Immature natural killer cell (primary cell): ENCODE data around the gene BTN1A1. TPM values are rescaled to one million over a fixed set of nuclear protein-coding genes. Genes with fewer than 3 reads are reported as not detected.

ENCODE experiments used
- DNase-seq, 3 donors: peaks; one replicate each; pipeline ENCODE4 v3.0.0; 2022; ENCODE audit warnings: mixed read lengths in 1 of 3
- H3K27ac Mint-ChIP-seq, 6 donors: one replicate each; pipeline ENCODE4 v1.8.0; 2020; ENCODE audit warnings: mixed read lengths in 6 of 6, mild to moderate bottlenecking in 5 of 6, inconsistent platforms in 4 of 6, moderate library complexity in 3 of 6
- H3K27me3 Mint-ChIP-seq, 3 donors: one replicate each; pipeline ENCODE4 v1.8.0; 2020 to 2021; ENCODE audit warnings: low read depth in 3 of 3, mild to moderate bottlenecking in 3 of 3, mixed read lengths in 3 of 3, moderate library complexity in 3 of 3, inconsistent platforms in 1 of 3
- H3K36me3 Mint-ChIP-seq, 3 donors: one replicate each; pipeline ENCODE4 v1.8.0; 2020; ENCODE audit warnings: mixed read lengths in 3 of 3, inconsistent platforms in 2 of 3, mild to moderate bottlenecking in 2 of 3
- H3K4me1 Mint-ChIP-seq, 2 donors: one replicate each; pipeline ENCODE4 v1.8.0; 2020; ENCODE audit warnings: inconsistent platforms in 2 of 2, mild to moderate bottlenecking in 2 of 2, mixed read lengths in 2 of 2, moderate library complexity in 1 of 2
- H3K4me3 Mint-ChIP-seq, 5 donors: one replicate each; pipeline ENCODE4 v1.8.0; 2020; ENCODE audit warnings: mild to moderate bottlenecking in 5 of 5, mixed read lengths in 5 of 5, inconsistent platforms in 3 of 5, moderate library complexity in 3 of 5
- H3K9me3 Mint-ChIP-seq, 6 donors: one replicate each; pipeline ENCODE4 v1.8.0; 2020; ENCODE audit warnings: mild to moderate bottlenecking in 6 of 6, mixed read lengths in 6 of 6, inconsistent platforms in 4 of 6, moderate library complexity in 3 of 6
- polyA plus RNA-seq, 3 donors: library from polyadenylated mRNA; unstranded; fragments of 300-500 nt; fragmentation: Illumina TruSeq; gene quantifications; one replicate each; pipeline ENCODE4 v1.2.3, GENCODE V29; 2021

Gene BTN1A1
- polyA plus RNA-seq, 3 donors from 2014 or later, result not detected

DNA sequence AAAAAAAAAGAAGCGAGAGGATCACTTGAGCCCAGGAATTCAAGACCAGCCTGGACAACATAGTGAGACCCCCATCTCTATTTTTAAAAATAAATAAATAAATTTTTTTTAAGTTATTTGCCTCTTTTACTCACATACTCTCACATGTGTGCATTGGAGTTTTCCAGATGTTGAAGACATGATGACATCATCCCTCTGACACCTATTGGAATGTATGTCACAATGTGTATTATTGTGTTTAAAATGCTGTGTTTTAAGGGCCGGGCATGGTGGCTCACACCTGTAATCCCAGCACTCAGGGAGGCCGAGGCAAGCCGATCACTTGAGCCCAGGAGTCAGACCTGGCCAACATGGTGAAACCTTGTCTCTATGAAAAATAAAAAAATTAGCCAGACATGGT lies 17.8 kb upstream of the BTN1A1 start:
- H3K27ac Mint-ChIP-seq, result no peak overlapping the region
- peaks cover 0 to 4% (median 0%) of the 10 kb centered on the region in 3 donors for H3K36me3 Mint-ChIP-seq
- H3K4me3 Mint-ChIP-seq, result no peak overlapping the region
- no peak for DNase-seq
- H3K9me3 Mint-ChIP-seq, result no peaks in the 10 kb centered on the region
- peaks cover 0 to 4% (median 2%) of the 10 kb centered on the region in 3 donors for H3K27me3 Mint-ChIP-seq
- no peaks in the 10 kb centered on the region for H3K4me1 Mint-ChIP-seq

DNA sequence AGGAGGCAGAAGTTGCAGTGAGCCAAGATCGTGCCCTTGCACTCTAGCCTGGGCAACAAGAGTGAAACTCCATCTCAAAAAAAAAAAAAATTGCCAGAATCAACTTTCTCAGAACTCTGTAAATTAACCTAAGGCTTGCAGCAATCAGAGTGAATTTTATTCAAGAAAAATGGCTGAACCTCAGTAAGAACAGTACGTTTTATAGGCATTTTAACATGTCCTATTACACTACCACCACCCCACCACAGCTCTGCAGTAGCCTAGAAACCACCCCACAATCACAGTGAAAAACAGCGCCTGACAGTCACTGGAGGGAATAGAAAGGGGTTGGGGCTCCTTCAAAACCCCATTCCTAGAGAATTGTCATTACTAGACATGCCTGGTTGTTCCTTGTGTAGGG lies 16.4 kb upstream of the BTN1A1 start:
- Mint-ChIP-seq H3K4me1 (no peaks in the 10 kb centered on the region), H3K4me3 (no peak overlapping the region), H3K36me3 (peaks cover 0 to 6% (median 4%) of the 10 kb centered on the region in 3 donors), H3K27me3 (peaks cover 0 to 4% (median 2%) of the 10 kb centered on the region in 3 donors), H3K9me3 (peaks cover 0 to 3% (median 0%) of the 10 kb centered on the region in 6 donors), H3K27ac (no peak overlapping the region)
- no peak for DNase-seq

DNA sequence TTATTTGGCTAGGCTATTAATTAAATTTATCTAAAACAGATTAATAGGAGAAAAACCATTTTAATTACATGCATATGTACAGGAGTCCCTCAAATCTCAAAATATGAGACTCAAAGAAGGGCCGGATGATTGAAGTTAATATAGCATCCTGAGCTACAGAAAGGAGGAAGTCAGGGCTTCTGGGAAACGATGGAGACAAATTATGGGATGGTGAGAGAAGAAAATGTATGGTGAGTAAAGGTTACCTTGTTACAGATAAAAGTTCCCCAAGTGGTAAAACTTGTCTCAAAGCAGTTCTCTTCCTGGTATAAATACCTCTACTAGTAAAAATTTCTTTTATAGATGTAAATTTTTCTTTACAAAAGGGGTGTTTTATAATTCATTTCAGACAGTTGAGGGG lies 15.9 kb upstream of the BTN1A1 start:
- Mint-ChIP-seq H3K36me3 (peaks cover 0 to 6% (median 4%) of the 10 kb centered on the region in 3 donors), H3K9me3 (peaks cover 0 to 3% (median 0%) of the 10 kb centered on the region in 6 donors), H3K4me3 (no peak overlapping the region), H3K27me3 (peaks cover 0 to 6% (median 5%) of the 10 kb centered on the region in 3 donors), H3K4me1 (no peaks in the 10 kb centered on the region), H3K27ac (no peak overlapping the region)
- no peak for DNase-seq

DNA sequence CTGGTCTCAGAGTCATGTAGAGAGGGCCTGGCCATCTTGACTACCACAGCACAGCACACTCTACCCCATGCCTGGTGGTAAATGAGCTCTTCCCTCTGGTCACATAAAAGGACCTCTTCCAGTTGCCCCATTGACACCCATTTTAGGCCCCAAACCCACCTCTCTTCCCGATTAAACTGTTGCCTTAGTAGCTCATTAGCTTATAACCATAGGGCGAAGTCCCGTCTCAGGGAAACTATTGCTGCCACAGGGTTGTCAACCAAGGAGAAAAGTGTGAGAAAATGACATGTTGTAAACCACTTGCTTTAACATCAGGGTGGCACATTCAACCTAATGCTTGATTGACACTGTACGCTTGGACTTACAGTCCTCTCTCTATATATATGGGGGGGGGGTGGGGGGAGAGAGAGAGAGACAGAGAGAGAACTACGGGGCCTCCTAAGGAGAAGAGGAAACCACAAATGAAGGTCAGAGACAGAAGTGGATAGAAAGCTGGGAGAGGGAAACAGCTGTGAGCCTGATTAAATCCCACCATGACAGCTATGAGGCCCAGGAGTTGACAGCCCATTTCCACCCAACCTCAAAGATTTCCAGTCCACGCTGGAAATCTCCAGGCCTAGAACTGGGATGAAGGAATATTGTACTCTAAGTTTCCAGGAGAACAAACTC lies 14.9 kb upstream of the BTN1A1 start:
- H3K36me3 Mint-ChIP-seq, result peaks cover 0 to 6% (median 4%) of the 10 kb centered on the region in 3 donors
- H3K4me3 Mint-ChIP-seq, result no peak overlapping the region
- no peak overlapping the region for H3K27ac Mint-ChIP-seq
- DNase-seq, result no peak
- H3K9me3 Mint-ChIP-seq, result peaks cover 0 to 3% (median 0%) of the 10 kb centered on the region in 6 donors
- H3K27me3 Mint-ChIP-seq, result peaks cover 0 to 6% (median 5%) of the 10 kb centered on the region in 3 donors
- no peaks in the 10 kb centered on the region for H3K4me1 Mint-ChIP-seq

DNA sequence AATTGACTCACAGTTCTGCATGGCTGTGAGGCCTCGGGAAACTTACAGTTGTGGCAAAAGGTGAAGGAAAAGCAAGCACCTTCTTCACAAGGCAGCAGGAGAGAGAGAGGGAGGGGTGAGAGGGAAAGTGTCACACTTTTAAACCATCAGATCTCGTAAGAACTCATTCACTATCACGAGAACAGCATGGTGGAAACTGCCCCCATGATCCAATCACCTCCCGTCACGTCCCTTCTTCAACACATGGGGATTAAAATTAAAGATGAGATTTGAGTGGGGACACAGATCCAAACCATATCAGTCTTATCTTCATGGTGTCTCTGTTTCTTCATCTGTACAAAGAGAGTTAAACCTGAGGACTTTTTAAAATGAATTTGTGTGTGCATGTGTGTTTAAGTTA lies 13.7 kb upstream of the BTN1A1 start:
- H3K27ac Mint-ChIP-seq, result no peak overlapping the region
- no peak overlapping the region for H3K4me3 Mint-ChIP-seq
- H3K36me3 Mint-ChIP-seq, result peaks cover 0 to 6% (median 4%) of the 10 kb centered on the region in 3 donors
- peaks cover 0 to 6% (median 5%) of the 10 kb centered on the region in 3 donors for H3K27me3 Mint-ChIP-seq
- H3K9me3 Mint-ChIP-seq, result peaks cover 0 to 3% (median 0%) of the 10 kb centered on the region in 6 donors
- no peaks in the 10 kb centered on the region for H3K4me1 Mint-ChIP-seq
- no peak for DNase-seq

DNA sequence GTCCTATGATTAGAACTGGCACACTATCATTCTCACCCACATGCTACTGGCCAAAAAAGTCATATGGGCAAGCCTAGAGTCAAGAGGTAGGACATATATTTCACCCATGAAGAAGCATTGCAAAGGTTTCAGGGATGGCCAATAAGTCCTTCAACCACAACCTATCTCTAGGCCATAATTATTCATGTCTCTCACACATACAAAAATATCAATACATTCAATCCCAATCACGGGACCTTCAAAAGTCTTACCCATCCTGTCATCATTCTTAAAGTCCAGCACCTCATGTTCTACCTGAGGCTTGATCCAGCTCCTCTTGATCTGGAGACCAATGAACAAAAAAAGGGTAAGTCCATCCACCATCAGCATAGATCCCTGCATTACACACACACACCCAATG lies 12.6 kb upstream of the BTN1A1 start:
- no peak overlapping the region for H3K4me3 Mint-ChIP-seq
- no peaks in the 10 kb centered on the region for H3K4me1 Mint-ChIP-seq

DNA sequence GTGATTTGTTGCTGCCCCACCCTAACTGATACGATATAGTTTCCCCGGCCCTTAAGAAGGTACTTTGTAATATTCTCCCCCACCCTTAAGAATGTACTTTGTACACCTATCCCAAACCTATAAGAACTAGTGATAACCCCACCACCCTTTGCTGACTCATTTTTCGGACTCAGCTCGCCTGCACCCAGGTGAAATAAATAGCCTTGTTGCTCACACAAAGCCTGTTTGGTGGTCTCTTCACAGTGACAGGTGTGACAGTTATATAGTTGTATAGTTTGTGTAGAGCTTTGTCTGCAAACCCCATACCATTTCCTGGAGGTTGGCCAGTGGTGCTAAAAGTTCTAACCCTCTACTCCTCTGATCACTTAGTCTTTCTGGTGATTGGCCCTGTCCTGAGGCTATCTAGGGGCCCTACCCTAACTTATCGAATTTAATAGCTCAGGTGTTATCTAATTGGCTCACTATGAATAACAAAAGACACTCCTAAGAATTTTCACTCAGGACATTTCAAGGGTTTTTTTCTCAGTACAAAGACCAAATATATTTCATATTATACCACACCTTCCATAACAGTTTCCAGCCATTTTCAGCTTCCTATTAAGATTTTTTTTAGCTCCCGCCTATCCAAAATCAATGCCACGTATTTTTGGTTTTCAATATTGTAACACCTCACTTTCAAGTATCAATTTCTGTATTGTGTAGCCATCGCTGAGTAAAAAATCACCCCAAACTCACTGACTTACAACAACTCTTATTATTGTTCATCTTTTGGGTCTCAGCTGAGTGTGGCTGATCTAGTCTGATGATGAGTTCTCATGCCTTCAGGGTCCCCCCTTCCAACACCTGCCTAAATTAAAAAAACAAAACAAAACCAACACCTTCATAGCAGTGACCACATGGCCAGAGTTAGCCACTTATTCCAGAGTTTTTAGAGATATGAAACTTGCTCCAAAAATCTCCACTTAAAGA lies 9.8 kb upstream of the BTN1A1 start:
- Mint-ChIP-seq H3K9me3 (peaks cover 0 to 3% (median 0%) of the 10 kb centered on the region in 6 donors), H3K4me1 (no peaks in the 10 kb centered on the region), H3K4me3 (no peak overlapping the region), H3K27ac (peak overlapping the region in 1 of 6 donors; percentile 40), H3K36me3 (peaks cover 0 to 6% (median 4%) of the 10 kb centered on the region in 3 donors), H3K27me3 (peaks cover 3 to 6% (median 3%) of the 10 kb centered on the region in 3 donors)
- DNase-seq, result no peak

More for the DNA sequence above, 12.6 kb upstream of the BTN1A1 start:
- no peak overlapping the region for H3K27ac Mint-ChIP-seq
- peaks cover 0 to 6% (median 4%) of the 10 kb centered on the region in 3 donors for H3K36me3 Mint-ChIP-seq
- DNase-seq, result no peak
- peaks cover 0 to 3% (median 0%) of the 10 kb centered on the region in 6 donors for H3K9me3 Mint-ChIP-seq
- H3K27me3 Mint-ChIP-seq, result peaks cover 0 to 6% (median 3%) of the 10 kb centered on the region in 3 donors

DNA sequence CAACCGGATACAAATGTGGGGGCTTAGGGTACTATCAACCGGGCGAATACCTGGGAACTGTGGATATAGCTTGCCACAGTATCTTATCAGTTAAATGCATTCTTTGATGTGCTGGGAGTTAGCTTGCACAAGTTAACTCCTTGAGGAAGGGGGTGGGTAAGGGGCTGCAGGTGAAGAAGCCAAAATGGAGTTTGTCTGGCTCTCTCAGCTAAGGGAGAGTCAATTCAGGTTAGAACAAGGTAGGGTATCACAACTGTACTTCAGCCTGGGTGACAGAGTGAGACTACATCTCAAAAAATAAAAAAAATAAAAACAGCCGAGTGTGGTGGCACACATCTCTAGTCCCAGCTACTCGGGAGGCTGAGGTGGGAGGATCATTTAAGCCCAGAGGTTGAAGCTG lies 8.5 kb upstream of the BTN1A1 start:
- H3K36me3 Mint-ChIP-seq, result peaks cover 0 to 6% (median 0%) of the 10 kb centered on the region in 3 donors
- H3K4me3 Mint-ChIP-seq, result no peak overlapping the region
- H3K27ac Mint-ChIP-seq, result no peak overlapping the region
- H3K4me1 Mint-ChIP-seq, result no peaks in the 10 kb centered on the region
- peaks cover 0 to 3% (median 0%) of the 10 kb centered on the region in 6 donors for H3K9me3 Mint-ChIP-seq
- H3K27me3 Mint-ChIP-seq, result peaks cover 3 to 6% (median 4%) of the 10 kb centered on the region in 3 donors
- no peak for DNase-seq

DNA sequence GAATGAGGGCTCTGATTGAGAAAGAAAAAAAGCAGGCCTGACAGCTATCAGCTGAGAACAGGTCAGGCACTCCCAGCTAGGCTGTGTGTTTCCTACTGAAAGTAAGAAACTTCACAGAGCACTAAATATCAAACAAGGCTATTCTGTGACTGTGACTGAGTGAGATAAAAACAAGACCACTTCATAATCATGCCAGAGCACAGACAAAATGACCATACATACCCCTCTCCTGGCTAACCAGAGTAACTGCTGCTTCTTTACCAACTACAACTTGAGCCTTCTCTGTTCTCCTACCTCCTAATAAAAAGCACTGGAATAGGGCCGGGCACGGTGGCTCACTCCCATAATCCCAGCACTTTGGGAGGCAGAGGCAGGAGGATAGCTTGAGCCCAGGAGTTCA lies 6.8 kb upstream of the BTN1A1 start:
- no peak overlapping the region for H3K27ac Mint-ChIP-seq

DNA sequence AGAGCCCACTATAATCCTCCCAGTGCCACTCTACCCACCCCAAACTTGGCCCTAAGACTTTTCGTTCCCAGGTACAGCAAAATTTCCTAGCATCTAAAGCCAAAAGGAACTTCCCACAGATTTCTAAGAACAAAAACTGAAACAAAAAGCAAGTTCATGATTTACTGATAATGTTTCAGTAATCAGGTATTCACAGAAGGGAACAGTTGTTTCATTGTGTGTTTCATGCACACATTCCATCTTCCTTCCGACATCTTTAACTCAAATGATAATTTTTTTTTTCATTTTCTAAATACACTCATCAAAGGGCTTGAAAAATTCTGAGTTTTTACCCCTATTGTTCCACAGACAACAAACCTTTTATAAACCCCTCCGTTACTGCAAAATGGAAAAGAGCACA lies 6.0 kb upstream of the BTN1A1 start:
- H3K4me1 Mint-ChIP-seq, result no peaks in the 10 kb centered on the region
- no peaks in the 10 kb centered on the region for H3K36me3 Mint-ChIP-seq
- no peak for DNase-seq
- no peaks in the 10 kb centered on the region for H3K9me3 Mint-ChIP-seq
- H3K4me3 Mint-ChIP-seq, result no peak overlapping the region
- peaks cover 0 to 7% (median 1%) of the 10 kb centered on the region in 3 donors for H3K27me3 Mint-ChIP-seq
- H3K27ac Mint-ChIP-seq, result no peak overlapping the region

More for the DNA sequence above, 6.8 kb upstream of the BTN1A1 start:
- Mint-ChIP-seq H3K27me3 (peaks cover 3 to 7% (median 4%) of the 10 kb centered on the region in 3 donors), H3K4me1 (no peaks in the 10 kb centered on the region), H3K36me3 (no peaks in the 10 kb centered on the region), H3K9me3 (no peaks in the 10 kb centered on the region), H3K4me3 (no peak overlapping the region)
- peak in 1 of 3 donors; percentile 23 for DNase-seq

DNA sequence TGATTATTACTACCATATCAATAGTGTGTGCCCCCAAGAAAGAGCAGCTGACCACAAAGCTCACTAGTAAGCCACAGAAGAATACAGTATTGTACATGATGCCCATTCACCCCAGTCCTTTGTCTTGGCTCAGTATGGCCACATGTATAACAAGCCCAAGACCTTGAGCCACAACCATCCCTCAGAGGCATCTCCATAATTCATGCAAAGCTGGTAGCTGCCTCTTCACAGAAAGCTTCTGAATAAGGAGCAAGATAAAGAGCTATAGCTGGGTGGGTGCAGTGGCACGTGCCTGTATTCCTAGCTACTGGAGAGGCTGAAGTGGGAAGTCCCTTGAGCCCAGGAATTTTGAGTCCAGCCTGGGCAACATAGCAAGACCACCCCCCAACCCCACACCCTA lies 4.8 kb upstream of the BTN1A1 start:
- Mint-ChIP-seq H3K27me3 (peaks cover under 1 to 7% (median 1%) of the 10 kb centered on the region in 3 donors), H3K4me1 (no peaks in the 10 kb centered on the region), H3K9me3 (no peaks in the 10 kb centered on the region), H3K27ac (no peak overlapping the region), H3K4me3 (no peak overlapping the region), H3K36me3 (peaks cover 0 to under 1% (median 0%) of the 10 kb centered on the region in 3 donors)
- no peak for DNase-seq

DNA sequence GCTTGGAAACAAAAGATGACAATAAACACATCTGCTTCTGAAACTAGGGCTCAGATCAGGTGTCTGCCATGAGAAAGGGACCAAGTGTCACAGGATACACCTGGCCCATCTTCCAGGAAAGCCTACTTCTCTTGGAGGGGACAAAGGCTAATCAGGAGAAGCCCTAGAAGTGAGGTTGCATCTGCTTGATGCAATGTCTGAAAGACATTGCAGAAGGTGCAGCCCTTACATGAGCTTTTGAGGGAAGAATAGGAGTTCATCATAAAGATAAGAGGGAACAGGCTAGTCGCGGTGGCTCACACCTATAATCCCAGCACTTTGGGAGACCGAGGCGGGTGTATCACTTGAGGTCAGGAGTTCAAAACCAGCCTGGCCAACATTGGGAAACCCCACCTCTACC lies 2.5 kb upstream of the BTN1A1 start:
- H3K36me3 Mint-ChIP-seq, result peaks cover 0 to 4% (median 0%) of the 10 kb centered on the region in 3 donors

DNA sequence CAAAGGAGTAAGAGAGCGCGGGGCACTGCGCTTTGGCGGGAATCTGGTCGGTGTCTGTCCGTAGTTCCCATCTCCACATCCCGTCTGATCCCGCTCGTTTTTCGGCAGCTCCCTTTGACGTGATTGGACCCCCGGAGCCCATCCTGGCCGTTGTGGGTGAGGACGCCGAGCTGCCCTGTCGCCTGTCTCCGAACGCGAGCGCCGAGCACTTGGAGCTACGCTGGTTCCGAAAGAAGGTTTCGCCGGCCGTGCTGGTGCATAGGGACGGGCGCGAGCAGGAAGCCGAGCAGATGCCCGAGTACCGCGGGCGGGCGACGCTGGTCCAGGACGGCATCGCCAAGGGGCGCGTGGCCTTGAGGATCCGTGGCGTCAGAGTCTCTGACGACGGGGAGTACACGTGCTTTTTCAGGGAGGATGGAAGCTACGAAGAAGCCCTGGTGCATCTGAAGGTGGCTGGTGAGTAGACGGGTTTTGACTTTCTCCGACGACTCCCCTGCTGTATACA lies 1.4 kb downstream of the BTN1A1 start:
- H3K27me3 Mint-ChIP-seq, result peaks cover 2 to 20% (median 16%) of the 10 kb centered on the region in 3 donors
- peaks cover 11 to 16% of the 10 kb centered on the region in 2 donors for H3K4me1 Mint-ChIP-seq
- peak overlapping the region in 1 of 6 donors; percentile 31 for H3K27ac Mint-ChIP-seq
- peak; percentile 35 to 46 (median 42) for DNase-seq
- H3K36me3 Mint-ChIP-seq, result peaks cover 0 to 7% (median 4%) of the 10 kb centered on the region in 3 donors
- peak overlapping the region; percentile 71 to 86 (median 78) for H3K4me3 Mint-ChIP-seq
- H3K9me3 Mint-ChIP-seq, result no peaks in the 10 kb centered on the region

More for the DNA sequence above, 2.5 kb upstream of the BTN1A1 start:
- H3K4me1 Mint-ChIP-seq, result peaks cover 11 to 16% of the 10 kb centered on the region in 2 donors
- no peak for DNase-seq
- H3K9me3 Mint-ChIP-seq, result no peaks in the 10 kb centered on the region
- no peak overlapping the region for H3K4me3 Mint-ChIP-seq
- peaks cover 4 to 17% (median 13%) of the 10 kb centered on the region in 3 donors for H3K27me3 Mint-ChIP-seq
- no peak overlapping the region for H3K27ac Mint-ChIP-seq
